Fibroblast of pulmonary artery (primary cell): ENCODE results near the gene KCNC2.

Source experiments
- DNase-seq: peaks from one replicate; pipeline ENCODE4 v3.0.0-alpha.2; 2010; ENCODE audit warnings: low read depth
- H3K4me3 ChIP-seq: replicated peaks from 2 replicates; pipeline ENCODE4 v1.5.1; 2011; ENCODE audit warnings: low read depth, mild to moderate bottlenecking, control low read depth, low read length, moderate library complexity
- CTCF ChIP-seq: IDR thresholded peaks from 2 replicates; pipeline ENCODE4 v1.5.1; 2011; ENCODE audit warnings: mild to moderate bottlenecking, control low read depth, low read length, inconsistent platforms; ENCODE audit errors: missing control alignments

Gene KCNC2

GRCh38 chr12:75209812-75210138, at the start of gene KCNC2:
Gene KCNC2, minus strand, starts transcription at chr12:75209839.
- TF ChIP-seq CTCF, result no peak
- H3K4me3 ChIP-seq, result no peak within 1 kb of the TSS
- no peak for DNase-seq

GRCh38 chr12:75259143-75259542, 49.5 kb upstream of the KCNC2 start:
- no peak for DNase-seq
- no peak for TF ChIP-seq CTCF
- no peak overlapping the region for H3K4me3 ChIP-seq

GRCh38 chr12:75257510-75257909, 47.9 kb upstream of the KCNC2 start:
- TF ChIP-seq CTCF, result no peak
- DNase-seq, result no peak
- no peak overlapping the region for H3K4me3 ChIP-seq

DNA sequence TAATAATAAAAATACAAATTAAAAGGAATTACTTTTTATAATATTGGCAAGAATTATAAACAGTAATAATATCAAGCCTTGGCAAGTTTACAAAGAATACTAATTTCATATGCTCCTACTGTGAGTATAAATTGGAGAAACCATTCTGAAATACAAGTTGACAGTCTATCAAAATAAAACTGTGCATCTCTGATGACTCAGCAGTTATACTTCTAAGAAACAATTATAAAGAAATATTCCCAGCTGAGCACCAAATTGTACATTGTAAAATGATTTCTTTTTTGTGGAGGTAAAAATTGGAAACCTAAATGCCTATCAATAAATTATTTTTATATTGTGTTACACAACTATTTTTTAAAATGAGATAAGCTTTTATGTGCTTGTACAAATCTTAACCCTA, 35.5 kb upstream of the KCNC2 start:
- no peak for TF ChIP-seq CTCF
- H3K4me3 ChIP-seq, result no peak overlapping the region
- DNase-seq, result no peak

GRCh38 chr12:75239987-75240386, 30.3 kb upstream of the KCNC2 start:
- DNase-seq, result no peak
- H3K4me3 ChIP-seq, result no peak overlapping the region
- TF ChIP-seq CTCF, result no peak

- no peak overlapping the region for H3K4me3 ChIP-seq
Observed at GRCh38 chr12:75236206-75236605, 26.6 kb upstream of the KCNC2 start.

More at GRCh38 chr12:75236206-75236605, 26.6 kb upstream of the KCNC2 start:
- TF ChIP-seq CTCF, result no peak
- DNase-seq, result no peak
